ENCODE measurements around the gene IRF7.

The IRF7 gene

DNA sequence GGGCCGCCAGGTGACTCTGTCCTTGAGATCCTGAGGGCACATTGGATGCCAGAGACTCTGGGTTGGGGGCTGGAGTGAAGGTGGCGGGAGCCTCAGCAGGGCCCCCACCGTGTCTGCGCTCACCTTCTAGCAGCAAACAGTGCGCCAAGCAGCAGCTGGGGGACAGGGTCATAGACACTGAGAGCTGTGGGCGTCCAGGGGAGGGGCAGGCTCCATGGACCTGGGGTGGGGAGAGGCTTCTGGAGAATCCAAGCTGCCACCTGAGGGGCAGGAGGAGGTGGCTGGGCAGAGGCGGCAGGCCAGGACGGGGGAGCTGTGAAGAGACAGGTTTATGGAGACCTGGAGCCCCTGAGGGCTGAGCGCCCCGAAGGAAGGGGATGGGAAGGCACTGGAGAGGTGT is 31.5 kb downstream of the IRF7 start:
- Histone ChIP-seq H3K27me3 (replicated peaks; ENCODE audit: insufficient read depth, low read length) (no peaks in the 10 kb centered on the region), H3K9me2 (replicated peaks; ENCODE audit: insufficient read depth, low read length) (no peaks in the 10 kb centered on the region), H3K4me1 (ENCODE audit: low read length) (no peaks in the 10 kb centered on the region), H4K20me1 (ENCODE audit: insufficient read depth, low read length) (peaks cover 28% of the 10 kb centered on the region), H2AFZ (ENCODE audit: low read length) (no peak overlapping the region), H3K4me2 (ENCODE audit: low read depth, low read length) (no peak overlapping the region), H3K79me2 (ENCODE audit: low read length) (peaks cover 80% of the 10 kb centered on the region), H3K4me3 (ENCODE audit: low read length) (no peak overlapping the region), H3K9ac (ENCODE audit: low read length) (no peak overlapping the region), H3F3A (ENCODE audit: insufficient read depth, low read length) (no peaks in the 10 kb centered on the region), H3K36me3 (replicated peaks; ENCODE audit: insufficient read depth, low read length) (peaks cover 15% of the 10 kb centered on the region), H3K27ac (ENCODE audit: low read length) (no peak overlapping the region), H3K9me3 (replicated peaks; ENCODE audit: insufficient read depth, low read length) (no peaks in the 10 kb centered on the region)
- TF ChIP-seq, protein P1, sequence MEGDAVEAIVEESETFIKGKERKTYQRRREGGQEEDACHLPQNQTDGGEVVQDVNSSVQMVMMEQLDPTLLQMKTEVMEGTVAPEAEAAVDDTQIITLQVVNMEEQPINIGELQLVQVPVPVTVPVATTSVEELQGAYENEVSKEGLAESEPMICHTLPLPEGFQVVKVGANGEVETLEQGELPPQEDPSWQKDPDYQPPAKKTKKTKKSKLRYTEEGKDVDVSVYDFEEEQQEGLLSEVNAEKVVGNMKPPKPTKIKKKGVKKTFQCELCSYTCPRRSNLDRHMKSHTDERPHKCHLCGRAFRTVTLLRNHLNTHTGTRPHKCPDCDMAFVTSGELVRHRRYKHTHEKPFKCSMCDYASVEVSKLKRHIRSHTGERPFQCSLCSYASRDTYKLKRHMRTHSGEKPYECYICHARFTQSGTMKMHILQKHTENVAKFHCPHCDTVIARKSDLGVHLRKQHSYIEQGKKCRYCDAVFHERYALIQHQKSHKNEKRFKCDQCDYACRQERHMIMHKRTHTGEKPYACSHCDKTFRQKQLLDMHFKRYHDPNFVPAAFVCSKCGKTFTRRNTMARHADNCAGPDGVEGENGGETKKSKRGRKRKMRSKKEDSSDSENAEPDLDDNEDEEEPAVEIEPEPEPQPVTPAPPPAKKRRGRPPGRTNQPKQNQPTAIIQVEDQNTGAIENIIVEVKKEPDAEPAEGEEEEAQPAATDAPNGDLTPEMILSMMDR (IDR thresholded peaks at IDR 0.05; ENCODE audit: low read length): no peak
- TF ChIP-seq EZH2phosphoT487 (IDR thresholded peaks at IDR 0.05; ENCODE audit: low read length) (no peak), EZH2 (optimal IDR thresholded peaks at IDR 0.05; ENCODE audit: low read depth, low read length) (no peak)
- no peak for DNase-seq

DNA sequence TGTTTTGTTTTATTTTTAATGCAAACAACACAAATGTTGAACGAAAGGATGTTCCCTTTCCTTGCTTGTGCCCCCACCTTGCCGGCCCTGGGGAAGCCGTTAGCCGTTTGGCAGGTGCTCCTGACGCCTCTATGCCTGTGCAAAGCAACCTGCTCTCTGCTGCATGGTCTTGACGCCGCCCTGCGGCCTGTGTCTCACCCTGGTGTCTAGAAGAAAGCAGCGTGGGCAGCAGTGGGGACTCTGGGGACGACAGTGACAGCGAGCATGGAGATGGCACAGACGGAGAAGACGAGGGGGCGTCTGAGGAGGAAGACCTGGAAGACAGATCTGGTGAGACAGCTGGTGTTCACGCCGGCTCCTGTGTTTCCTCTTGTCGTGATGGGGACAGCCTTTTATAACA is 34.0 kb downstream of the IRF7 start:
- Histone ChIP-seq H3K9ac (ENCODE audit: low read length) (no peak overlapping the region), H3K4me3 (ENCODE audit: low read length) (no peak overlapping the region), H3K4me2 (ENCODE audit: low read depth, low read length) (no peak overlapping the region), H3K36me3 (replicated peaks; ENCODE audit: insufficient read depth, low read length) (peaks cover 6% of the 10 kb centered on the region; the same call in 1 of the 2 replicates), H3K27ac (ENCODE audit: low read length) (no peak overlapping the region), H3K9me2 (replicated peaks; ENCODE audit: insufficient read depth, low read length) (no peaks in the 10 kb centered on the region), H3K9me3 (replicated peaks; ENCODE audit: insufficient read depth, low read length) (no peaks in the 10 kb centered on the region), H3K4me1 (ENCODE audit: low read length) (peaks cover 10% of the 10 kb centered on the region), H3K79me2 (ENCODE audit: low read length) (peaks cover 84% of the 10 kb centered on the region), H3F3A (ENCODE audit: insufficient read depth, low read length) (no peaks in the 10 kb centered on the region), H3K27me3 (replicated peaks; ENCODE audit: insufficient read depth, low read length) (no peaks in the 10 kb centered on the region), H2AFZ (ENCODE audit: low read length) (no peak overlapping the region), H4K20me1 (ENCODE audit: insufficient read depth, low read length) (peaks cover 50% of the 10 kb centered on the region)
- TF ChIP-seq EZH2 (optimal IDR thresholded peaks at IDR 0.05; ENCODE audit: low read depth, low read length): no peak
- TF ChIP-seq, protein P1 (IDR thresholded peaks at IDR 0.05; ENCODE audit: low read length): no peak
- no peak for DNase-seq

DNA sequence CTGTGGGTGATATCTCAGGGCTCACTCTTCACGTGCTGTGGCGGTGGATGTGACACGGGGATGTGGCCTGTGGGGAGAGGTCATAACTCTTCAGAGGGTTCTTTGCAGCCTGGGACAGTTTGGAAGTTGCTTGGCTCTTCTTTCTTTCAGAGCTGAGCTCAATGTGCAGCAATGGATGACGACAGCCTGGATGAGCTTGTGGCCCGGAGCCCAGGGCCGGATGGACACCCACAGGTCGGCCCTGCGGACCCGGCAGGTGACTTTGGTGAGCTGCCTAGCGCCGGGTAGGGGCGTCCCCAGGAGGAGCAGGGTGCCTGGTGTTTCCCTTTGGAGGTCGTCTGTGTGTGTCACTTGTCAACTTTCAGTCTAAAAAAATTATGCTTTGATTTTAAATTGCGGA is 34.4 kb downstream of the IRF7 start:
- peaks cover 6% of the 10 kb centered on the region; the same call in 1 of the 2 replicates for H3K36me3 ChIP-seq (replicated peaks; ENCODE audit: insufficient read depth, low read length)
- no peak overlapping the region for H3K27ac ChIP-seq (ENCODE audit: low read length)
- TF ChIP-seq EZH2phosphoT487 (IDR thresholded peaks at IDR 0.05; ENCODE audit: low read length) (no peak), EZH2 (optimal IDR thresholded peaks at IDR 0.05; ENCODE audit: low read depth, low read length) (no peak)
- TF ChIP-seq, protein P1 (IDR thresholded peaks at IDR 0.05; ENCODE audit: low read length): no peak
- no peaks in the 10 kb centered on the region for H3K27me3 ChIP-seq (replicated peaks; ENCODE audit: insufficient read depth, low read length)
- H3K9me3 ChIP-seq (replicated peaks; ENCODE audit: insufficient read depth, low read length): no peaks in the 10 kb centered on the region
- H3K9me2 ChIP-seq (replicated peaks; ENCODE audit: insufficient read depth, low read length): no peaks in the 10 kb centered on the region
- no peak for DNase-seq
- H3F3A ChIP-seq (ENCODE audit: insufficient read depth, low read length): no peaks in the 10 kb centered on the region
- H3K4me3 ChIP-seq (ENCODE audit: low read length): no peak overlapping the region
- H4K20me1 ChIP-seq (ENCODE audit: insufficient read depth, low read length): peaks cover 48% of the 10 kb centered on the region
- no peak overlapping the region for H2AFZ ChIP-seq (ENCODE audit: low read length)
- H3K79me2 ChIP-seq (ENCODE audit: low read length): peaks cover 81% of the 10 kb centered on the region
- peaks cover 10% of the 10 kb centered on the region for H3K4me1 ChIP-seq (ENCODE audit: low read length)
- no peak overlapping the region for H3K4me2 ChIP-seq (ENCODE audit: low read depth, low read length)
- H3K9ac ChIP-seq (ENCODE audit: low read length): no peak overlapping the region
